OCI-M1 (cell line): ENCODE measurements around the gene ALDH1A1.
A peak's percentile ranks its signal among the peaks of the same experiment; 100 is the strongest.

Source experiments
- DNase-seq: peaks from one replicate; lab custom pipeline; 2025; lab: John Stamatoyannopoulos, UW

ALDH1A1 gene

GRCh38 chr9:72979405-72980100 is 26.7 kb upstream of the ALDH1A1 start:
- no peak for DNase-seq

GRCh38 chr9:72978744-72979143 is 25.9 kb upstream of the ALDH1A1 start:
- DNase-seq = no peak

- no peak for DNase-seq
Observed at GRCh38 chr9:72977670-72978069, 24.8 kb upstream of the ALDH1A1 start.

- DNase-seq = no peak
Observed at GRCh38 chr9:72974501-72974900, 21.6 kb upstream of the ALDH1A1 start.

GRCh38 chr9:72972636-72973035 is 19.8 kb upstream of the ALDH1A1 start:
- no peak for DNase-seq

- DNase-seq = no peak
Observed at GRCh38 chr9:72971411-72971810, 18.6 kb upstream of the ALDH1A1 start.

- peak; percentile 41 for DNase-seq
Observed at GRCh38 chr9:72960446-72960845, 7.6 kb upstream of the ALDH1A1 start.

- DNase-seq = no peak
Observed at GRCh38 chr9:72958485-72959281, 5.8 kb upstream of the ALDH1A1 start.

GRCh38 chr9:72955571-72955970 is 2.7 kb upstream of the ALDH1A1 start:
- no peak for DNase-seq

- no peak for DNase-seq
Observed at GRCh38 chr9:72955126-72955455, 2.2 kb upstream of the ALDH1A1 start.

- DNase-seq = no peak
Observed at GRCh38 chr9:72954431-72955125, 1.7 kb upstream of the ALDH1A1 start.

GRCh38 chr9:72952381-72952690 is 517 bp downstream of the ALDH1A1 start:
- no peak for DNase-seq

- DNase-seq = peak; percentile 86
Observed at GRCh38 chr9:72951520-72952380, 1.1 kb downstream of the ALDH1A1 start.

- DNase-seq = peak; percentile 42
Observed at GRCh38 chr9:72950875-72951442, 1.9 kb downstream of the ALDH1A1 start.

GRCh38 chr9:72949918-72950325 is 2.9 kb downstream of the ALDH1A1 start:
- peak; percentile 22 for DNase-seq

GRCh38 chr9:72949244-72949582 is 3.6 kb downstream of the ALDH1A1 start:
- peak; percentile 31 for DNase-seq

- DNase-seq = no peak
Observed at GRCh38 chr9:72948575-72949243, 4.1 kb downstream of the ALDH1A1 start.

- no peak for DNase-seq
Observed at GRCh38 chr9:72947984-72948465, 4.8 kb downstream of the ALDH1A1 start.

- no peak for DNase-seq
Observed at GRCh38 chr9:72946821-72947220, 6.0 kb downstream of the ALDH1A1 start.

GRCh38 chr9:72946318-72946717 is 6.5 kb downstream of the ALDH1A1 start:
- DNase-seq = no peak

- no peak for DNase-seq
Observed at GRCh38 chr9:72945391-72945790, 7.5 kb downstream of the ALDH1A1 start.
